ENCODE measurements around the gene GNL1. TPM values are rescaled to one million over a fixed set of nuclear protein-coding genes. Genes with fewer than 3 reads are reported as not detected.

Gene GNL1
- total and polyA plus RNA-seq, 9 of the 15 experiments (the other 6 are each of a cell fraction or from before 2014, with no cell fraction given) = 0.73 to 112 (median 58.0) TPM

- TF ChIP-seq CEBPG (CRISPR knock-in tag; IDR thresholded peaks at IDR 0.05) (0 out of 2 replicates have a peak, but pooled peaks have one; percentile 22), CEBPG (tag; conservative IDR thresholded peaks at IDR 0.05 in 1 of 2, IDR thresholded peaks at IDR 0.05 in 1 of 2) (no peak), HNRNPK (IDR thresholded peaks at IDR 0.05; ENCODE audit: low read depth, low read length, poor library complexity, severe bottlenecking) (no peak), RAD51 (IDR thresholded peaks at IDR 0.05; ENCODE audit: borderline replicate concordance, low read depth) (0 out of 2 replicates have a peak, but pooled peaks have one; percentile 1), REST (IDR thresholded peaks at IDR 0.05; ENCODE audit: borderline replicate concordance) (no peak), REST (CRISPR knock-in tag; IDR thresholded peaks at IDR 0.05; ENCODE audit: low read depth) (0 out of 2 replicates have a peak, but pooled peaks have one; percentile 1), ZKSCAN8 (CRISPR knock-in tag; IDR thresholded peaks at IDR 0.05) (0 out of 2 replicates have a peak, but pooled peaks have one; percentile 15), CXXC5 (CRISPR knock-in tag; IDR thresholded peaks at IDR 0.05) (no peak), GTF2E2 (tag; IDR thresholded peaks at IDR 0.05) (peak; percentile 75), ZNF431 (CRISPR knock-in tag; IDR thresholded peaks at IDR 0.05) (0 out of 2 replicates have a peak, but pooled peaks have one; percentile 32), ZNF407 (IDR thresholded peaks at IDR 0.05; ENCODE audit: low read depth) (no peak), BCL6 (CRISPR knock-in tag; IDR thresholded peaks at IDR 0.05) (no peak), DMBX1 (CRISPR knock-in tag; IDR thresholded peaks at IDR 0.05; ENCODE audit: borderline replicate concordance) (no peak)
Measured at GRCh38 chr6:30495993-30496392, 60.3 kb downstream of the GNL1 start (continued).

All from K562 (cell line).